ENCODE results near the gene CFDP1.

DNA sequence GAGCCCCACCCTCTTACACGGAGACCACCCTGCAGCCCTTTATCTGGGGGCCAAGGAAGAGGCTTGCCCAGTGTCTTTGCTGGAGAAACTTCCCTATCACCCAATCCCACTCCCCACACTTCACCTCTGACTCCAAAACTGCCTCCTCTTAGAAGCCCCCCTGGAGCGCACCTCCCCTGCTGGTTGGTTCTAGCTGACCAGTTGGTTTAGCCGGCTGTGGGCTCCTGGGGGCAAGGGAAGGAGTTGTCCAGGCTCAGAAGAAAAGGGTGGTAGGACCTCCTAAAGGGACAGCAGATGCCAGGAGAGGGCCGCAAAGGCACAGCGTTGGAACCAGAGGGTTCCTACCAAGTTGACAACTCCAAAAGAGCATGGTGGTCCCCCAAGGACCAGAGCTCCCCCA is 183.9 kb downstream of the CFDP1 start:
- TF ChIP-seq, protein P1, sequence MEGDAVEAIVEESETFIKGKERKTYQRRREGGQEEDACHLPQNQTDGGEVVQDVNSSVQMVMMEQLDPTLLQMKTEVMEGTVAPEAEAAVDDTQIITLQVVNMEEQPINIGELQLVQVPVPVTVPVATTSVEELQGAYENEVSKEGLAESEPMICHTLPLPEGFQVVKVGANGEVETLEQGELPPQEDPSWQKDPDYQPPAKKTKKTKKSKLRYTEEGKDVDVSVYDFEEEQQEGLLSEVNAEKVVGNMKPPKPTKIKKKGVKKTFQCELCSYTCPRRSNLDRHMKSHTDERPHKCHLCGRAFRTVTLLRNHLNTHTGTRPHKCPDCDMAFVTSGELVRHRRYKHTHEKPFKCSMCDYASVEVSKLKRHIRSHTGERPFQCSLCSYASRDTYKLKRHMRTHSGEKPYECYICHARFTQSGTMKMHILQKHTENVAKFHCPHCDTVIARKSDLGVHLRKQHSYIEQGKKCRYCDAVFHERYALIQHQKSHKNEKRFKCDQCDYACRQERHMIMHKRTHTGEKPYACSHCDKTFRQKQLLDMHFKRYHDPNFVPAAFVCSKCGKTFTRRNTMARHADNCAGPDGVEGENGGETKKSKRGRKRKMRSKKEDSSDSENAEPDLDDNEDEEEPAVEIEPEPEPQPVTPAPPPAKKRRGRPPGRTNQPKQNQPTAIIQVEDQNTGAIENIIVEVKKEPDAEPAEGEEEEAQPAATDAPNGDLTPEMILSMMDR (IDR thresholded peaks at IDR 0.05): no peak
- no peak for TF ChIP-seq EP300 (IDR thresholded peaks at IDR 0.05)

Measured in suprapubic skin (tissue), 3 donors.